SW480 (cell line): Measurements from ENCODE around the gene DOCK2.
"Not testable (repeated sequence)": the region's sequence is repeated elsewhere in the genome, so short reads cannot be mapped to it uniquely, and the experiment has no call there.

ENCODE experiments used
- DNase-seq: peaks from one replicate; pipeline ENCODE4 v3.0.0-alpha.2; 2016; ENCODE audit warnings: low spot score

The DOCK2 gene

DNA sequence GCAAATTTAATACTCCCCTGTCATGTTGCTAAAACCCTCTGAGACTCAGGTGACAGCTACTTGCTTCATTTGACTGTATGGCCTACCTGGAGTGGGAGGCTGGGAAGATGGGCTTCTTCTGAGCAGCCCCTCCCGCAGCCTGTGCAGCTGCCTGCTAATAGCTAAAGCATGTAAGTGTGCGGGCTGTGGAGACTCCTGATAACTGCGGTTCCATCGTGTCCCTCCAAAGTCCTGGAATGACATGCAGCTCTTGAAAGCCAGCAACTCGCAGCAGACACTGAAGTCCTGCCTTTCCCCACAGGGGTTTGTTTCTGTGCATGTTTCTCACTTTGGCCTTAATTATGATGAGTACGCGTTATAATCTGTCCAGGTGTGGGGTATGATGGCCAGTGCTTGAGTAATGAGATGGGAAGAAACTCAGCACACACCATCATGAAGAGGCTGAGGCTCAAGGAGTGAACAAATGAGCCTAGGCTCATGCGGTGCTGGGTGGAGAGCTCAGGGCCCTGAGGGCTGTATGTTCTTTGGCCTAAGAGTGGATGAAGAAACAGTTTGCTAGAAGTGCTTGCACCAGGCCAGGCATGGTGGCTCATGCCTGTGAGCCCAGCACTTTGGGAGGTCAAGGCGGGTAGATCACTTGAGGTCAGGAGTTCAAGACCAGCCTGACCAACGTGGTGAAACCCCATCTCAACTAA lies 119.1 kb downstream of the DOCK2 start:
- DNase-seq = no peak

GRCh38 chr5:169757016-169757415 lies 119.9 kb downstream of the DOCK2 start:
- DNase-seq = no peak

GRCh38 chr5:169758886-169759285 lies 121.8 kb downstream of the DOCK2 start:
- DNase-seq = no peak

DNA sequence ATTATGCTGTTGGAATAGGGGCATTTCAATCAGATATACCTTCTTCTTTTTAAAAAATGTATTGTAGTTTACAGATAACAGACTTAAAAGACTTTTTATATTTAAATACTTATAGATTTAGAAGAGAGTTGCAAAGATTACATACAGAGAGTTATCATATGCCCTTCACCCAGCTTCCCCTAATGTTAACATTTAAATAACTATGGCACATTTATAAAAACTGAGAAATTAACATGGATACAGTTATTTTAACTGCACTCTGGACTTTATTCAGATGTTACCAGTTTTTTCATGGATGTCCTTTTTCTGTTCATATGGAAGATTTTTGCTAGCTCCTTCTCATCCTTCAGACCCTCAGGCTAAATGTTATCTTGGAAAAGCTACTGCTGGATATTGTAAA lies 123.2 kb downstream of the DOCK2 start:
- no peak for DNase-seq

DNA sequence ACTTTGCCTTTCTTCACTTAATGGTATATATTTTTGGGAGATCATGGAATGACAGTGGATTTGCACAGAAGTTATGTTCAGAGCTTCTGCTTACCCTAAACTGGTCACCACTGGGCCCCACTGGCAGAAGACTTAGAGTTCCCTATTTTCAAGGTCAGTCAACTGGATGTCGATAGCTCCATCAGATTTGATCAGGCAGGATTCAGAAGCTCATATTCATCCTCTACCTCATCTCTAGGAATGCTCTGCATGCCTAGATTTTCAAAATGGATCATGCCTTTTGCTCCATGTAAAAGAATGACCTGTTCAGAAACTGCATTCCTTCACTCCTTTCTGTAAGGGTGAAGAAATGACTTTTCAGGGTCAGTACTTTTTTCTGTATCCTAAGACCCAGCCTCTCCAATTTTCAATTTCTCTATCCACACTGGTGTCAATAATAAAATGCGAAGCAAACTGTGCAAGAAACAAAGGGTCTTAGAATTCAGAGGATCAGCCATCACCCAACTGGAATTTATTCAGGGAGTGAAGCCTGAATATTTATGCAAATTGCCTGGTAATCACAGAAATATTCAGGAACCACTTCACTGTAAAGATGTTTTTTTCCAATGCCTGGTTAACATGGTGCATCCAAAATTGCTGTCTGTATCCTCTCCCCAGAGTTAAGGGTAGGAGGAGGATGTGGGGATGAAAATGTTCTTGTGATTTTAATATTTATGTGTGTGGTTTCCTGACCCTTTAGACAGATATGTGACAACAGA lies 125.4 kb downstream of the DOCK2 start:
- DNase-seq = no peak

DNA sequence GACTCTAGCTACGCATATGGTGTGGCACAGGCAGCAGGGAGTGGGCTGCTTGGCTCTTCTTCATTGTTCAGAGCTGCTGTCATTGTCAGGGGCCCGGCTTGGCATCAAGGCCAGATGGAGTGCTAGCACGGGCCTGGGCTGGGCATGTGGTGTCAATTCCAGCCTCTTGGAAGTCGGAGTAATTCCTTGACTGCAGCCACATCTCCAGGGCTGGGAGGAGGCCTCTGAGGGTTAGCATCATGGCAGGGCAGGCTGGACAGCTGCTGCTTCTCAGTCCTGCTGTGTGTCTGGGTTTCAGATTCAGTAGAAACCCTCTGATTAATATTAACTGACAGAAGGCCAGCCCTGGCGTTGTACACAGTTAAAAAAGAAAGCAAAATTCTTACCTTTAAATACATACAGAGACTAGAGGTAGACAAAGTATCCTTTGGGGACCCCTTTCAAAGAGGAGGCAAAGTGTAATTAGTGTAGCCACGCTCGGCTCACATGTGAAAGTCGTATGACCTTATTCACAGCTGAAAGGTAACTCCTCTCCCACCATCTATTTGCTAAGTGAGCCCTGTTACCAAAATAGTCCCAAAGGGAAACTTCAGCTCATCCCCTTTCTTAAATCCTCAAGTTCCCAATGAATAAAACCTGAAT lies 126.4 kb downstream of the DOCK2 start:
- DNase-seq = no peak

GRCh38 chr5:169764018-169764378 lies 126.9 kb downstream of the DOCK2 start:
- no peak for DNase-seq

- DNase-seq = no peak
Measured at GRCh38 chr5:169765176-169765996, 128.3 kb downstream of the DOCK2 start.

- not testable (repeated sequence) for DNase-seq
Measured at GRCh38 chr5:169766943-169767342, 129.9 kb downstream of the DOCK2 start.

GRCh38 chr5:169767938-169768337 lies 130.9 kb downstream of the DOCK2 start:
- no peak for DNase-seq

DNA sequence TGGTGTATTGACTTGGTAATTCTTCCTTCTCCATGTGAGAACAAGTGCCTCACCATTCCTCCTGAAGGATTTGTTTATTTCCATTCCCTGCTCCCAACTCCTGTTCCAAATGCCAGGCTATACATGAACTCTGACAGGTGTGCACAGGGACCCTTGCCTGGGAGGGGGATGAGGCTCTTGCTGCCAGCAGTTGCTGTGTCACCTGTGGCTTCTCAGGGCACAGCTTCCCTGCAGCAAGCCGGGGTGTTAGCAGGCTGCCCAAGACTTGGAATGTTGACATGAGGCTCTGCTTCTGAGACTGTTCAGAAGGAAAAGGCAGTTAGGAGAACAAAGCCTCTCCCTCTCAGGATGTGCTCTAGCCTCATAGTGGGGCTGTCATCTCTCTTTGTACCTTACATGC lies 131.3 kb downstream of the DOCK2 start:
- DNase-seq = no peak

DNA sequence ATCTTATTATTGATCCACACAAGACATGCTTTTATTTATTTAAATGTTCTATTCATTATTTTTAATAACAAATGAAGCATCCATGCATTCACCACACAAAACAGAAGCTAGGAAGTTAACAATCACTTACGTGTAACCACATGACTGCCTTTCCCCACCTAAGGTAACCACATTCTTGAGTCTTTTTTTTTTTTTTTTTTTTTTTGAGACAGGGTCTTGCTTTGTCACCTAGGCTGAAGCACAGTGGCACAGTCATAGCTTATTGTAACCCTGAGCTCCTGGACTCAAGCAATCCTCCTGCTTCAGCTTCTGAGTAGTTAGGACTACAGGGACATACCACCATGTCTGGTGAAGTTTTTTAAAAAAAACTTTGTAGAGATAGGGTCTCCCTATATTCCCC lies 133.0 kb downstream of the DOCK2 start:
- no peak for DNase-seq

- DNase-seq = no peak
Measured at GRCh38 chr5:169772256-169772655, 135.2 kb downstream of the DOCK2 start.

DNA sequence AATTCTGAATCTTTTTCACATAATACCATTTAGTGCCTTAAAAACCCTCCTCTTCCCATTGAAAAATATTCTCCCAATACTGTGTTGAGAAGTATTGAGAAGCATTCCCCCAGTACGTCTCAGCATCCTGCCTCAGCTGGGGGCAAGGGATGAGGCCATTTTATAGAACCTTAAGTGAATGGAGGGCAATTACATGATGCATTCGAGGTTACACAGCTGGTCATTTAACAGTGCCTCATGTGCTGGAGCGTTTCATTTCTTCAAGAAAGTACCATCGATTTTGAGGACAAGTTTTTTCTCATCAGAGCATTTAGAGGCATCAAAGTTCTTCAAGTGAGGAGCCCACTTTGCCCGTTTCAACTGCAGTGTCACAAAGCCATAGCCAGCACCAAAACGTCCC lies 135.6 kb downstream of the DOCK2 start:
- DNase-seq = no peak

DNA sequence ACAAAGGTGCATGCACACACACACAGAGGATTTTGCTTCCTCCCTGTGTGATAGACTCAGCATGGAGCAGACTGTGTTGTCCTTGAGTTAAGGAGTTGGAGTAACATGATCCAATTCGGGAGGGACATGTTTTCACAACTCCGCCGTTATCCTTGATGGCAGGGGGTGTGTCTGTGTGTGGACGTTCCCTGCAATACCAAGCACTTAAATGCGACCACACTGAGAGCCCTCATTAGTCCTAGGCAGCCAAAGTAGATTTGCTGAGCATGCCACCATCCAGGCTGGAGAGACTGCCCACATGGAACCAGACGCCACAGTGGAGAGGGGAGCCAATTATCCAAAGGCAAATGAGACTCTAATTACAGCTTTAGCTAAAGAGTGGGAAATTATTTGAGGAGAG lies 140.1 kb downstream of the DOCK2 start:
- no peak for DNase-seq

GRCh38 chr5:169778622-169779596 lies 141.8 kb downstream of the DOCK2 start:
- no peak for DNase-seq

- no peak for DNase-seq
Measured at GRCh38 chr5:169781420-169782345, 144.6 kb downstream of the DOCK2 start.

GRCh38 chr5:169785771-169786618 lies 148.9 kb downstream of the DOCK2 start:
- DNase-seq = peak; percentile 43

- DNase-seq = peak; percentile 54
Measured at GRCh38 chr5:169788168-169788567, 151.1 kb downstream of the DOCK2 start.
